GM10248 (cell line): Measurements from ENCODE around the gene PJA1.

ENCODE experiments used
- CTCF ChIA-PET: fragments of 300-600 bp; sonication (Branson Sonifier 250); formaldehyde crosslinking; extraction: SDS; loops from one replicate; lab custom pipeline; 2021; ENCODE audit warnings: antibody characterized with exemption; lab: Yijun Ruan, JAX
- POLR2A ChIA-PET: fragments of 350-650 bp; sonication (Branson Sonifier 250); formaldehyde crosslinking; extraction: SDS; loops from one replicate; lab custom pipeline; 2020; ENCODE audit warnings: antibody characterized with exemption; lab: Yijun Ruan, JAX
- DNase-seq: peaks from one replicate; pipeline ENCODE4 v3.0.0; 2012; ENCODE audit errors: extremely low spot score
- CTCF ChIP-seq: IDR thresholded peaks from 2 replicates; pipeline ENCODE4 v1.5.1; 2012; ENCODE audit warnings: mild to moderate bottlenecking, low read depth; ENCODE audit errors: extremely low read depth, missing control alignments, control extremely low read depth

Gene PJA1

GRCh38 chrX:69155786-69156520 is 9.3 kb downstream of the PJA1 start:
- DNase-seq = no peak
- CTCF ChIA-PET = interaction anchor here (1.1 kb wide), 2 partner anchors 24 to 328 kb away, joined by 3 to 4 read pairs; no protein-coding TSS in a partner anchor
- POLR2A ChIA-PET = interaction anchor here (0.5 kb wide), 1 partner anchor 977 kb away, joined by 3 read pairs; the partner anchor contains the start of gene IGBP1
- TF ChIP-seq CTCF = no peak

- ChIA-PET POLR2A (no interaction called here), CTCF (interaction anchor here (1.2 kb wide), 1 partner anchor 68 kb away, joined by 5 read pairs; no protein-coding TSS in a partner anchor)
- DNase-seq = no peak
- TF ChIP-seq CTCF = no peak
These were observed 11.2 kb downstream of the PJA1 start for GRCh38 chrX:69154051-69154450.

GRCh38 chrX:69153060-69153730 is 12.1 kb downstream of the PJA1 start:
- CTCF ChIA-PET = interaction anchor here (1.2 kb wide), 1 partner anchor 69 kb away, joined by 5 read pairs; no protein-coding TSS in a partner anchor
- no peak for TF ChIP-seq CTCF
- POLR2A ChIA-PET = no interaction called here

GRCh38 chrX:69152417-69152841 is 12.8 kb downstream of the PJA1 start:
- ChIA-PET POLR2A (no interaction called here), CTCF (no interaction called here)
- no peak for TF ChIP-seq CTCF
- no peak for DNase-seq

More at GRCh38 chrX:69153060-69153730, 12.1 kb downstream of the PJA1 start:
- no peak for DNase-seq

GRCh38 chrX:69151866-69152284 is 13.4 kb downstream of the PJA1 start:
- ChIA-PET CTCF (no interaction called here), POLR2A (no interaction called here)
- TF ChIP-seq CTCF = no peak
- DNase-seq = no peak

- DNase-seq = no peak
- CTCF ChIA-PET = no interaction called here
- TF ChIP-seq CTCF = no peak
- POLR2A ChIA-PET = no interaction called here
These were observed 14.8 kb downstream of the PJA1 start for GRCh38 chrX:69150281-69150960.
